NT2/D1 (cell line): ENCODE measurements around the gene P4HB.

Source experiments
- DNase-seq: peaks from one replicate; pipeline ENCODE4 v3.0.0-alpha.2; 2011; ENCODE audit warnings: low read depth, low spot score
- H3K27me3 ChIP-seq: 2 replicates; pipeline ENCODE4 v1.6.0; 2011; ENCODE audit warnings: mild to moderate bottlenecking; ENCODE audit not compliant: insufficient read length, insufficient read depth
- H3K36me3 ChIP-seq: 2 replicates; pipeline ENCODE4 v1.6.1; 2011; ENCODE audit warnings: mild to moderate bottlenecking, low read length, mixed read lengths; ENCODE audit not compliant: insufficient read depth, insufficient read length
- H3K4me1 ChIP-seq: 2 replicates; pipeline ENCODE4 v1.5.1; 2011; ENCODE audit not compliant: insufficient read depth, insufficient read length
- H3K4me3 ChIP-seq: 2 replicates; pipeline ENCODE4 v1.5.1; 2011; ENCODE audit warnings: low read depth; ENCODE audit not compliant: insufficient read length
- H3K9ac ChIP-seq: 2 replicates; pipeline ENCODE4 v1.6.0; 2011; ENCODE audit warnings: low read depth; ENCODE audit not compliant: insufficient read length
- H3K9me3 ChIP-seq: 2 replicates; pipeline ENCODE4 v1.5.1; 2011; ENCODE audit warnings: mild to moderate bottlenecking, low read length; ENCODE audit not compliant: insufficient read depth
- SUZ12 ChIP-seq: IDR thresholded peaks from 2 replicates; pipeline ENCODE4 v1.6.1; 2011; ENCODE audit not compliant: insufficient read length, insufficient read depth; ENCODE audit errors: extremely low read depth
- YY1 ChIP-seq: IDR thresholded peaks from 2 replicates; pipeline ENCODE4 v1.6.1; 2011; ENCODE audit not compliant: insufficient read length, insufficient read depth
- ZNF274 ChIP-seq: IDR thresholded peaks from 2 replicates; pipeline ENCODE4 v1.6.1; 2011; ENCODE audit warnings: mild to moderate bottlenecking, low read depth, low read length

Gene P4HB

DNA sequence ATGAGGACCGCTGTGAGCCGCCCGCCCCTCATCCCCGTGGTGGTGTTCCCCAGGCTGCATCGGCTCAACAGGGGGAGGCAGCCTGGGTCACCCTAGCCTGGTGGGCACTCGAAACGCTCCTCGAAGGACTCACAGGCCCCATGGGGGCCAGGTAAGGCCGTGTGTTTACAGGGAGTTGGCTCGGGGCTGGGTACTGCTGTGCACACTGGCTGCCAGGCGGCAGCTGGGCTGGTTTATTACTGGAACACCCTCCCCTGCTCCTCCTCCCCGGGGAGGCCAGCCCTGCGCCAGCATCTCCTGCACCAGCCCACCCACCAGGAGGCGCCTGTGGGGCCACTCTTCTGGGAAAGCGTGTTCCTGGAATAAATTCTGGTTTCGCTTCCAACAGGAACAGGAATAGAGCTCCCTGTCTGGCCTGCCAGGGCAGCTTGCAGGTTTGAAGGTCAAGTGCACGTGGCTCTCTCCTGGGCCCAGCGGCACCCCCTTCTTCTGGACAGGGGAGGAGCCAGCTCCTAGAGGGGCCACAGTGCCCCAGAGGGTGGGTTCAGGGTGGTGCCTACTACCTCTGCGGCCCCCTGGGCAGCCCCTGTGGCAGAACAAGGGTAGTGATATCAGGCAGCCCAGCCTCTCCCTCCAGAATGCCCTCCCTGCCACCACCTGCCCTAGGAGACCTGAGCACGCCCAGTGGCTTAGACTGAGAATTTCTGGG, 38.6 kb downstream of the P4HB start:
- H3K4me3 ChIP-seq, result no peak overlapping the region
- peaks cover 29% of the 10 kb centered on the region for H3K36me3 ChIP-seq
- TF ChIP-seq YY1, result no peak
- TF ChIP-seq ZNF274, result no peak
- no peak for TF ChIP-seq SUZ12
- DNase-seq, result no peak
- peak overlapping the region; percentile 44 for H3K9ac ChIP-seq
- H3K27me3 ChIP-seq, result no peaks in the 10 kb centered on the region
- peaks cover 11% of the 10 kb centered on the region for H3K4me1 ChIP-seq
- H3K9me3 ChIP-seq, result no peaks in the 10 kb centered on the region

DNA sequence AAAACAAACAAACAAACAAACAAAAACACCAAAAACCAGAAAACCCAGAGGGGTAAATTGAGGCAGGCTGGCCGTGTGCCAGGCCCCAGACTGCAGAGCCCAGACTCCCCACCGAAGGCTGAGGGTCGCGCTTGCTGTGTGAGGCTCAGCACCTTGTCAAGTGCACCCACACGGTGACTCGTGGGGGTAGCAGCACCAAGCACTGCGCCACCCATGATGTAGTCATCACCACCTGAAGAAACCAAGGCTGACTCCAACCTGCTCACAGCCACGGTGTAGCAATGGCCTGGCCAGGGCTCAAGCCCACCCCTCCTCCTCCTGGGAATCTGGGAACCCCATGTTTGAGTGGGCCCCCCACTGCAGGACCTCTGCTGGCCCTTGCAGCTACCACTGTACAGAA, 39.2 kb downstream of the P4HB start:
- Histone ChIP-seq H3K9ac (no peak overlapping the region), H3K9me3 (no peaks in the 10 kb centered on the region), H3K36me3 (peaks cover 29% of the 10 kb centered on the region), H3K4me3 (no peak overlapping the region), H3K4me1 (peaks cover 11% of the 10 kb centered on the region), H3K27me3 (no peaks in the 10 kb centered on the region)
- no peak for DNase-seq
- no peak for TF ChIP-seq SUZ12
- TF ChIP-seq YY1, result no peak
- no peak for TF ChIP-seq ZNF274

DNA sequence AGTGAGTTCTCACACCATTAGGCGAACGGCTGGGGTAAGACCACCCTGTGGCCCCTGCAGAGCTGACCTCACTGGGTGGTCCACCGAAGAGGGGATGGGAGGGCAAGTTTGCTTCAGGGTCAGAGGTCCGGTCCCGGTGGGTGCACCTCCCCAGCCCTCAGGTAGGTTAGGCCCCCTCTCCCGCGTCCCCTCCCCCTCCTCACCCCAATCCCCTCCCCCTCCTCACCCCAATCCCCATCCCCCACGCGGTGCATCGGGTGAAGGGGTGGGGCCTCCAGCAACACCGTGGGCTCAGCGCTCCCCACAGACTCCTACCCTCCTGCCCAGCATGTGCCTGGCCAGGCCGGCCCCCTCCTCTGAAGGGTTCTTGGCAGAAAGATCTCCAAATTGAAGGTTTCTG, 40.6 kb downstream of the P4HB start:
- Histone ChIP-seq H3K4me3 (no peak overlapping the region), H3K36me3 (peaks cover 28% of the 10 kb centered on the region), H3K9ac (no peak overlapping the region), H3K9me3 (no peaks in the 10 kb centered on the region), H3K27me3 (no peaks in the 10 kb centered on the region), H3K4me1 (peaks cover 13% of the 10 kb centered on the region)
- DNase-seq, result no peak
- no peak for TF ChIP-seq ZNF274
- TF ChIP-seq SUZ12, result no peak
- TF ChIP-seq YY1, result no peak

DNA sequence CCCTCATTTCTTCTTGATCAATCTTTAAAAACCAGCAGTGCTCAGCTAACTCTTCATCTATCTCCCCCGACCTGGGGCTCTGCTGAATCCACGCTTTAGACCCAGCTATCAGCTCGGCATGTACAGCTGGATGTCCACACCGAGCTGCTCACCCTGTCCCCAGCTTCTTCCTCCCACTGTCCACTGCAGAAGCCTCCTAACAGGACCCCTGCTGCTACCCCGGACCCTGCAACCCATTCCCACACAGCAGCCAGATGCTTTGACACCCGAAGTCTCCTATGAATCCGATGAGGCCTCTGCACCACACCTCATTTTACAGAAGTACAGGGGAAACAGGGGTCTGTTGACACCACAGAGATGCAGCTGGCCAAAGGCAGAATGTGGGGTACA, 42.6 kb downstream of the P4HB start:
- Histone ChIP-seq H3K4me1 (peaks cover 17% of the 10 kb centered on the region), H3K9ac (peak overlapping the region; percentile 9), H3K27me3 (no peaks in the 10 kb centered on the region), H3K4me3 (no peak overlapping the region), H3K9me3 (no peaks in the 10 kb centered on the region), H3K36me3 (peaks cover 12% of the 10 kb centered on the region)
- TF ChIP-seq SUZ12 (no peak), YY1 (no peak)
- no peak for DNase-seq

DNA sequence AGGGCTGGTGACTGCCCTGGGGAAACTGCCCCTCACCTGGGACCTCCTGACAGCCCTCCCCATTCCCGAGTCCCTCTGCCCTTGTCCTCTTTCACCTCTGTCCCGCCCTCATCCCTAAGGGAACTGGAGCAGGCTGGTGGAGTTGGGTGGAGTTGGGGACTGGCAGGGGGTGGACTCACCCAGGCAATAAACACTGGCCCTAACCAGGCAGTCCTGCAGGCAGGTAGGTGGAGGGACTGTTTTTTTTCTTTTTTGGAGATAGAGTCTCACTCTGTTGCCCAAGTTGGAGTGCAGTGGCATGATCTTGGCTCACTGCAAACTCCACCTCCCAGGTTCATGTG, 44.7 kb downstream of the P4HB start:
- Histone ChIP-seq H3K4me1 (peaks cover 14% of the 10 kb centered on the region), H3K9me3 (no peaks in the 10 kb centered on the region), H3K9ac (peak overlapping the region; percentile 50), H3K4me3 (no peak overlapping the region), H3K36me3 (no peaks in the 10 kb centered on the region), H3K27me3 (no peaks in the 10 kb centered on the region)
- TF ChIP-seq ZNF274 (no peak), SUZ12 (no peak), YY1 (no peak)
- DNase-seq, result no peak

DNA sequence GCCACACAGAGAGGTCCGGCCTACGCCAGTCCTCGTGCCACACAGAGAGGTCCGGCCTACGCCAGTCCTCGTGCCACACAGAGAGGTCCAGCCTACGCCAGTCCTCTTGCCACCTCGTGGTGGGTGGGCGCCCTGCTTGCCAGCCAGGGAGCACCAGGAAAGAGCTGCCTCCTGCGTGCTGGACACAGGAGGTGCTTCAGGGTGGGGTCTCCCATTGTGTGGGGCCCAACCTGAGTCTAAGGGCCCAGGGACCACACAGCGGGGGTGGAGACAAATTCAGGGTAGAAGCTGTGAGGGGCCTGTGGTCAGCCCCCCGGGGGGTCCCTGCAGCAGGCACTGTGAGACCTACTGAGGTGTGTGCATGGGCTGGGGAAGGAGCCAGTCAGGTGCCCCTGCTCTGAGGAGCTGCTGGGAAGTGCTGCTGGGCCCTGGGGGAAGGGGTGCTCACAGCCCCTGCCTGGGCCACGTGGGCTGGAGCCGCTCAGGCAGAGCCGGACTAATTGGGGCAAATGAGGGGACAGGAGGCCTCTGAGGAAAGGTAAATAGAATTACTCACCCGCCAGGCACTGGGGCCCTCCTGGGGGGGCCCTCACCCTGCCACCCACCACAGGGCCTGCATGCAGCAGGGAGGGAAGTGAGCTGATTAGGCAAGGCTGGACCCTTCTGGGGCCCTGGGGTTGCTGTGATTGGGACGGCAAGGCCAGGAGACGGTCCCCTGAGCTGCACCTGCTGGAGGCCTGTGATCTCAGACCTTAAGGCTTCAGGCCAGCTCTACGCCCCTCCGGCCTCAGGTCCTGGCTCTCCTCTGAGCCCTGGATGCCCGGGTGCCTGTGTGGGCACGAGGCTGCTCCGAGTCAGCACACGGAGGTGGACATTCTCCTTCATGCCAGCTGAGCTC, 45.3 kb downstream of the P4HB start:
- no peak for DNase-seq
- Histone ChIP-seq H3K27me3 (no peaks in the 10 kb centered on the region), H3K9ac (peak overlapping the region; percentile 50), H3K36me3 (no peaks in the 10 kb centered on the region), H3K4me3 (no peak overlapping the region), H3K4me1 (peaks cover 20% of the 10 kb centered on the region), H3K9me3 (no peaks in the 10 kb centered on the region)
- TF ChIP-seq SUZ12 (no peak), ZNF274 (no peak), YY1 (no peak)
